Neuronal stem cell (in vitro differentiated cells): Measurements from ENCODE around the gene ZEB2.

ENCODE experiments used
- DNase-seq: peaks from one replicate; pipeline ENCODE4 v3.0.0-alpha.2; 2013; ENCODE audit warnings: low spot score
- H2AFZ ChIP-seq: one replicate; pipeline ENCODE4 v1.6.1; 2013; ENCODE audit warnings: mild to moderate bottlenecking, low read length, inconsistent platforms
- H2AK5ac ChIP-seq: 2 replicates; pipeline ENCODE4 v1.6.1; 2013; ENCODE audit warnings: low read depth, mild to moderate bottlenecking, inconsistent platforms, low read length, moderate library complexity, mixed read lengths
- H2BK120ac ChIP-seq: 2 replicates; pipeline ENCODE4 v1.6.1; 2013; ENCODE audit warnings: low read depth, mild to moderate bottlenecking, inconsistent platforms, low read length, moderate library complexity, mixed read lengths
- H2BK12ac ChIP-seq: one replicate; pipeline ENCODE4 v1.6.1; 2013; ENCODE audit warnings: low read length, inconsistent platforms
- H2BK15ac ChIP-seq: 2 replicates; pipeline ENCODE4 v1.6.1; 2013; ENCODE audit warnings: mild to moderate bottlenecking, low read length, inconsistent platforms, mixed read lengths
- H2BK5ac ChIP-seq: one replicate; pipeline ENCODE4 v1.6.1; 2013; ENCODE audit warnings: inconsistent platforms, mild to moderate bottlenecking, low read length, moderate library complexity
- H3K14ac ChIP-seq: one replicate; pipeline ENCODE4 v1.6.1; 2013; ENCODE audit warnings: low read length, inconsistent platforms
- H3K18ac ChIP-seq: 2 replicates; pipeline ENCODE4 v1.6.1; 2013; ENCODE audit warnings: low read length, inconsistent platforms
- H3K23ac ChIP-seq: 2 replicates; pipeline ENCODE4 v1.6.1; 2013; ENCODE audit warnings: low read depth, mild to moderate bottlenecking, mixed read lengths, low read length, inconsistent platforms; ENCODE audit not compliant: poor library complexity
- H3K27ac ChIP-seq: replicated peaks from 3 replicates; pipeline ENCODE4 v1.5.1; 2013; ENCODE audit warnings: low read length, inconsistent platforms
- H3K27me3 ChIP-seq, 3 experiments: 2 replicates each; pipeline ENCODE4 v1.6.1; 2013; ENCODE audit warnings: low read length in 3 of 3, mild to moderate bottlenecking in 2 of 3, inconsistent platforms in 1 of 3, low read depth in 1 of 3, mixed read lengths in 1 of 3, moderate library complexity in 1 of 3; ENCODE audit not compliant: control insufficient read depth in 3 of 3, insufficient read depth in 3 of 3
- H3K36me3 ChIP-seq, 2 donors: replicated peaks in 1 of 2; 2 replicates each; pipeline ENCODE4 v1.6.1; 2013; ENCODE audit warnings: low read length in 2 of 2; ENCODE audit not compliant: control insufficient read depth in 2 of 2, insufficient read depth in 2 of 2
- H3K4ac ChIP-seq: 2 replicates; pipeline ENCODE4 v1.6.1; 2013; ENCODE audit warnings: inconsistent platforms, mild to moderate bottlenecking, low read length, moderate library complexity
- H3K4me1 ChIP-seq, 2 donors: 1 replicate in 1 of 2; 2 replicates in 1 of 2; pipeline ENCODE4 v1.6.1; 2013; ENCODE audit warnings: low read length in 2 of 2, low read depth in 1 of 2; ENCODE audit not compliant: control insufficient read depth in 2 of 2, insufficient read depth in 1 of 2
- H3K4me2 ChIP-seq: one replicate; pipeline ENCODE4 v1.6.1; 2013; ENCODE audit warnings: mild to moderate bottlenecking, low read length, inconsistent platforms; ENCODE audit not compliant: insufficient read depth, poor library complexity, severe bottlenecking
- H3K4me3 ChIP-seq, 2 donors: 2 replicates each; pipeline ENCODE4 v1.5.1; 2013; ENCODE audit warnings: low read length in 2 of 2, mild to moderate bottlenecking in 2 of 2, inconsistent platforms in 1 of 2, moderate library complexity in 1 of 2
- H3K79me1 ChIP-seq: one replicate; pipeline ENCODE4 v1.6.1; 2013; ENCODE audit warnings: low read depth, mild to moderate bottlenecking, inconsistent platforms, low read length, moderate library complexity
- H3K9ac ChIP-seq: one replicate; pipeline ENCODE4 v1.6.1; 2013; ENCODE audit warnings: mild to moderate bottlenecking, low read depth, low read length, inconsistent platforms; ENCODE audit not compliant: poor library complexity
- H3K9me3 ChIP-seq, 2 donors: replicated peaks in 1 of 2; 2 replicates each; pipeline versions ENCODE3 to v1.6.1; 2013; ENCODE audit warnings: low read length in 2 of 2, mild to moderate bottlenecking in 2 of 2, inconsistent platforms in 1 of 2, low read depth in 1 of 2, mixed read lengths in 1 of 2, moderate library complexity in 1 of 2; ENCODE audit not compliant: control insufficient read depth in 2 of 2, insufficient read depth in 1 of 2
- H4K8ac ChIP-seq: one replicate; pipeline ENCODE4 v1.6.1; 2013; ENCODE audit warnings: low read depth, mild to moderate bottlenecking, inconsistent platforms, low read length, moderate library complexity
- H4K91ac ChIP-seq: one replicate; pipeline ENCODE4 v1.6.1; 2013; ENCODE audit warnings: low read length, low read depth, mild to moderate bottlenecking, inconsistent platforms; ENCODE audit not compliant: poor library complexity
- WGBS, 2 donors: extraction: QIAGEN DNeasy Blood & Tissue Kit; methylation state at CpG; one replicate each; pipeline ENCODE4 v1.1.7; 2013; ENCODE audit warnings: missing lambda C conversion rate in 2 of 2, mixed read lengths in 1 of 2; ENCODE audit not compliant: insufficient read length in 2 of 2, insufficient replicate concordance in 1 of 2; ENCODE audit errors: extremely low coverage in 2 of 2; 5-methylcytosine and 5-hydroxymethylcytosine counted together

Gene ZEB2

GRCh38 chr2:144544053-144544452 lies 24.1 kb upstream of the ZEB2 start:
- H3K4me2 ChIP-seq: no peak overlapping the region
- H3K23ac ChIP-seq: no peak overlapping the region
- no peaks in the 10 kb centered on the region for H3K36me3 ChIP-seq
- H3K9ac ChIP-seq: no peak overlapping the region
- H2BK12ac ChIP-seq: no peak overlapping the region
- no peak overlapping the region for H2BK120ac ChIP-seq
- H4K8ac ChIP-seq: no peak overlapping the region
- H3K9me3 ChIP-seq: no peaks in the 10 kb centered on the region
- no peak overlapping the region for H3K14ac ChIP-seq
- H4K91ac ChIP-seq: no peak overlapping the region
- no peak overlapping the region for H3K4me3 ChIP-seq
- no peaks in the 10 kb centered on the region for H3K27me3 ChIP-seq
- H2BK15ac ChIP-seq: no peak overlapping the region
- H3K18ac ChIP-seq: no peak overlapping the region
- no peak overlapping the region for H3K4ac ChIP-seq
- no peak overlapping the region for H2AFZ ChIP-seq
- peaks cover 4 to 5% of the 10 kb centered on the region in 2 donors for H3K4me1 ChIP-seq
- H3K27ac ChIP-seq: no peak overlapping the region
- H2AK5ac ChIP-seq: no peak overlapping the region
- no CpG with 5 or more reads among the region's 3 CpGs for WGBS, 2 donors
- no peak overlapping the region for H2BK5ac ChIP-seq
- H3K79me1 ChIP-seq: no peaks in the 10 kb centered on the region
- DNase-seq: no peak

DNA sequence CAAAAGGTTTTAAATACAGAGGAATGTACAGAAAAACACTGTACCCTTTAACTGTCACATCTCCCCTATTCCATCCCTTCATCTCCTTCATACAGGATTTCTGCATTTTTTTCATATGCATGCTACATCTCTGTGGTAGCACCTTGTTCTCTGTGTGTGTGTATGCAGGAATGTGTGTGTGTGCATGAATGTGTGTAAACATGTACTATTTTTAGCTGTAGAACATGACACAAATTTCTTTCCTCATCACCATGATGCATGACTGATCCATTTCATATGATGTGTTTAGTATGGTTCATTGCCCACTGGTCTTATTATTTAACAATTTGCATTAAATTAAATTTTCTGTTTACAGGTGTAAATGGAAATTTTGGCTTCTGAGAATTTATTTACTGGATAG lies 21.5 kb upstream of the ZEB2 start:
- no peak overlapping the region for H3K9ac ChIP-seq
- H2AK5ac ChIP-seq: no peak overlapping the region
- H3K9me3 ChIP-seq: no peaks in the 10 kb centered on the region
- no peak overlapping the region for H3K4me2 ChIP-seq
- no peak overlapping the region for H2BK15ac ChIP-seq
- no peak overlapping the region for H3K4me3 ChIP-seq
- no peak overlapping the region for H4K91ac ChIP-seq
- H3K18ac ChIP-seq: no peak overlapping the region
- no peak overlapping the region for H3K23ac ChIP-seq
- no peak overlapping the region for H2BK120ac ChIP-seq
- no peaks in the 10 kb centered on the region for H3K36me3 ChIP-seq
- H2BK12ac ChIP-seq: no peak overlapping the region
- H3K14ac ChIP-seq: no peak overlapping the region
- no peak overlapping the region for H2BK5ac ChIP-seq
- H3K27ac ChIP-seq: no peak overlapping the region
- H3K4me1 ChIP-seq: peaks cover 0 to 2% of the 10 kb centered on the region in 2 donors
- H3K4ac ChIP-seq: no peak overlapping the region
- H2AFZ ChIP-seq: no peak overlapping the region
- H3K79me1 ChIP-seq: no peaks in the 10 kb centered on the region
- DNase-seq: no peak
- no peaks in the 10 kb centered on the region for H3K27me3 ChIP-seq
- H4K8ac ChIP-seq: no peak overlapping the region

GRCh38 chr2:144539289-144539782 lies 19.4 kb upstream of the ZEB2 start:
- no peak overlapping the region for H2BK12ac ChIP-seq
- no peak overlapping the region for H3K4ac ChIP-seq
- H3K9me3 ChIP-seq: no peaks in the 10 kb centered on the region
- H3K4me1 ChIP-seq: no peaks in the 10 kb centered on the region
- no peak overlapping the region for H2BK15ac ChIP-seq
- no peak overlapping the region for H3K23ac ChIP-seq
- H3K36me3 ChIP-seq: no peaks in the 10 kb centered on the region
- H3K14ac ChIP-seq: no peak overlapping the region
- H2BK5ac ChIP-seq: no peak overlapping the region
- H4K91ac ChIP-seq: no peak overlapping the region
- DNase-seq: no peak
- no peak overlapping the region for H3K4me3 ChIP-seq
- H3K4me2 ChIP-seq: no peak overlapping the region
- no peak overlapping the region for H2BK120ac ChIP-seq
- H3K9ac ChIP-seq: no peak overlapping the region
- H2AFZ ChIP-seq: no peak overlapping the region
- no peak overlapping the region for H3K27ac ChIP-seq
- H3K18ac ChIP-seq: no peak overlapping the region
- H2AK5ac ChIP-seq: no peak overlapping the region
- no peaks in the 10 kb centered on the region for H3K27me3 ChIP-seq
- H4K8ac ChIP-seq: no peak overlapping the region
- H3K79me1 ChIP-seq: no peaks in the 10 kb centered on the region
- no CpG with 5 or more reads among the region's 4 CpGs for WGBS, 2 donors

GRCh38 chr2:144535300-144535699 lies 15.4 kb upstream of the ZEB2 start:
- H4K8ac ChIP-seq: no peak overlapping the region
- H3K9me3 ChIP-seq: peaks cover 0 to 5% of the 10 kb centered on the region in 2 donors
- no peak overlapping the region for H3K23ac ChIP-seq
- no peak overlapping the region for H3K18ac ChIP-seq
- WGBS, 2 donors: no CpG with 5 or more reads among the region's 2 CpGs
- DNase-seq: no peak
- no peak overlapping the region for H3K27ac ChIP-seq
- H3K79me1 ChIP-seq: no peaks in the 10 kb centered on the region
- no peak overlapping the region for H3K4me3 ChIP-seq
- H2BK120ac ChIP-seq: no peak overlapping the region
- H2BK12ac ChIP-seq: no peak overlapping the region
- H3K14ac ChIP-seq: no peak overlapping the region
- H2AFZ ChIP-seq: no peak overlapping the region
- H3K27me3 ChIP-seq: no peaks in the 10 kb centered on the region
- no peak overlapping the region for H3K9ac ChIP-seq
- no peaks in the 10 kb centered on the region for H3K36me3 ChIP-seq
- no peak overlapping the region for H2BK15ac ChIP-seq
- no peak overlapping the region for H2AK5ac ChIP-seq
- no peak overlapping the region for H3K4me2 ChIP-seq
- no peak overlapping the region for H3K4ac ChIP-seq
- H2BK5ac ChIP-seq: no peak overlapping the region
- no peak overlapping the region for H4K91ac ChIP-seq
- H3K4me1 ChIP-seq: no peaks in the 10 kb centered on the region
